Activated CD4-positive, alpha-beta T cell treated with anti-CD3 and anti-CD28 coated beads for 1 hour (primary cell): ENCODE measurements around the gene RAB3D.

Experiments
- DNase-seq: peaks from one replicate; pipeline ENCODE4 v3.0.0-alpha.2; 2020

Gene RAB3D

DNA sequence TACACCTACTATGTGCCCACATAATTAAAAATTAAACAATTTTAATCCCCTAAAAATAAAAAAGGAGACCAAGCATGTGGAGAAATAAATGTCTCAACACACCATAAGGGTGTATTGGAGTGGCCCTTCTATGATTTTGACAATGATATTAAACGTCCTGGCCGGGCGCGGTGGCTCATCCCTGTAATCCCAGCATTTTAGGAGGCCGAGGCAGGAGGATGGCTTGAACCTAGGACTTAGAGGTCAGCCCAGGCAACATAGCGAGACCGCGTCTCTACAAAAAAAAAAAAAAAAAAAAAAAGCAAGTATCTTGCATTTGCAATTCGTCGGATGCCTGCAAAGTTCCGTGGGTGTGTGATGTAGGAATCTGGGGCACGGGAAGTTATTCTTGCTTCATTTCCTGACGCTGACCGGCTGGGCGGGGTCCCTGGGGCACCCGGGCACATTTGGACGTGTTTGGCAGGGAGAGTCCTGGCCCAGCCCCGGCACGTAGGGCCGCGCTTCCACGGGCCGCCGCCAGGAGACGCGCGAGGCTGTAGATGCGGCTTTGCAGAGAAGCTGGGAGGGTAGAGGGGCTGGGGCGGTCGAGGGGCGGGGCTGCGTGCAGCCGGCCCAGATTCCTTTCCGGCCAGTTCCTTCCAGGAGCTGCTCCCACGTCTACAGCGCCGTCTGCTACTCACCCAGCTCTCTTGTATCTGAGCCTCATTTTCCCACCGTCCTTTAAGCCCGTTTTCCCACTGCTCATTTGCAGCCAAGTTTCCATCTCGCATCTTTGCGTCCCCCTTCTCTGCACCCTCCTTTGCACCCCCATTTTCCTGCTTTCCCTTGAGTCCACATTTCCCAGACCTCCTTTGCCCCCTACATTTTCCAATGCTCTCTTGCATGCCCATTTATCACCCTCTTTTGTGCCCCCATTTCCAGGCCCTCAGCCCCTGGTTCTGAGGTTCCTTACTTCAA is 45.7 kb downstream of the RAB3D start:
- peak; percentile 69 for DNase-seq

GRCh38 chr19:11291991-11292390 is 47.5 kb downstream of the RAB3D start:
- no peak for DNase-seq

DNA sequence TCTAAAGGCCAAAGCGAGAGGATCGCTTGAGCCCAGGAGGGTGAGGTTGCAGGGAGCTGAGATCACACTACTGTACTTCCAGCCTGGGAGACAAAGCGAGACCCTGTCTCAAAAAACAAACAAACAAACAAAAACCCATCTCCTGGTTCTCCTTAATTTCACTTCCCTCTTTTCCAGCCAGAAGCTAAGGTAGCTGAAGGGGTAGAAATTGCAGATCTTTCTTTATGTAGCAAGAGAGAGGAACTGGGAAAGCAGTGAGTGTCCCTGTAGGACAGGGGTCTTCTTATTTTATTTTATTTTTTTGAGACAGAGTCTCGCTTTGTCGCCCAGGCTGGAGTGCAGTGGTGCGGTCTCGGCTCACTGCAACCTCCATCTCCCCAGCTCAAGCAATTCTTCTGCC is 48.0 kb downstream of the RAB3D start:
- no peak for DNase-seq

GRCh38 chr19:11290256-11290655 is 49.2 kb downstream of the RAB3D start:
- DNase-seq, result no peak

DNA sequence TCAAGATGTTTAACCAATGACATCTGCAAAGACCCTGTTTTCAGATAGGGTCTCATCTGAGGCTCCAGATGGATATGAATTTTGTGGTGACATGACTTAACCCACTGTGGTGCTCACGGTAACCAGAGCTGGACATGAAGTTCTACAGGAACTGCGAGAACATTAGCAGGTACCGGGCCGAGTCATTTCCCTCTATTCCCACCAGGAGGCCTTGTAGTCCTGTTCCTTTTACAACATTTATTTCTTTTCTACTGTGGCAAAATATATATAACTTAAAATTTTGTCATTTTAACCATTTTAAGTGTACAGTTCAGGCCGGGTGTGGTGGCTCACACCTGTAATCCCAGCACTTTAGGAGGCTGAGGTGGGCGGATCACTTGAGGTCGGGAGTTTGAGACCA is 51.1 kb downstream of the RAB3D start:
- no peak for DNase-seq

- DNase-seq, result no peak
Observed at GRCh38 chr19:11286312-11286974, 53.0 kb downstream of the RAB3D start.

DNA sequence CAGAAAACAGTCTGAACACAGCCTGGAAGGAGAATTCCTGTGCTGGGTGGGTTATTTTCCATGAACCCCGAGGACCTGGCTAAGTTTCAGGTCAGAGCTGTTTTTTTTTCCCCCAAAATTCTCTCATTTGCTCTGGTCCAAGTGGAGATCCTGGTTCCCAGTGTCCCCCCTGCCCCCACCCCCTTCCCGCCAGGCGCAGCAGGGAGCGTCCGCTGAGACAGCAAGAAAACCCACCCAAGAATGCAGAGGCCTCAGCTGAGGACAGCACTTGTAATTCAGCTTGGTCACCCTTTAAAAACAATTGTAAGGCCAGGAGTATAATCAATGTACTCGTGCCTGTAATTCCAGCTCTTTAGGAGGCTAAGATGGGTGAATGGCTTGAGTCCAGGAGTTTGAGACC is 54.9 kb downstream of the RAB3D start:
- no peak for DNase-seq

DNA sequence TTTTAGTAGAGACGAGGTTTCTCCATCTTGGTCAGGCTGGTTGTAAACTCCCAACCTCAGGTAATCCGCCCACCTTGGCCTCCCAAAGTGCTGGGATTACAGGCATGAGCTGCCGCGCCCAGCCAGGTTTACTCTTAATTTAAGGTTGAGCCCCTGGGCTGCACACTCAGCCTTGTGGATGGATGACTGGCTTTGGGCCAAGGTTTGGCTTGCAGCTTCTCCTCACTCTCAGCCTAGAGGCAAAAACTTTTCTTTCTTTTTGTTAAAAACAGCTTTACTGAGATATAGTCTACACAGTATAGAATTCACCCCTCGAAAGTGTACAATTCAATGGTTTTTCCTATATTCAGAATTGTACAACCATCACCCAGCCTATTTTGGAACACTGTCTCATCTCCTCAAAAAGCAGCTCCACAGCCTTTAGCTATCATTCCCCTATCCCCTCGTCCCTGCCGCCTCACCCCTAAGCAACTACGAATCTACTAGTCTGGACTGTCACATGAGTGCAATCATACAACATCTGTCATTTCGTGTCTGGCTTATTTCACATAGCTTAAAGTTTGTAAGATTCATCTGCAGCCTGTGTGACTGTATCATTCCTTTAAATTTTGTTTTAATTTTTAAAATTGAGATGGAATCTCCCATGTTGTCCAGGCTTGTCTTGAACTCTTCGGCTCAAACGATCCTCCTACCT is 58.0 kb downstream of the RAB3D start:
- no peak for DNase-seq

DNA sequence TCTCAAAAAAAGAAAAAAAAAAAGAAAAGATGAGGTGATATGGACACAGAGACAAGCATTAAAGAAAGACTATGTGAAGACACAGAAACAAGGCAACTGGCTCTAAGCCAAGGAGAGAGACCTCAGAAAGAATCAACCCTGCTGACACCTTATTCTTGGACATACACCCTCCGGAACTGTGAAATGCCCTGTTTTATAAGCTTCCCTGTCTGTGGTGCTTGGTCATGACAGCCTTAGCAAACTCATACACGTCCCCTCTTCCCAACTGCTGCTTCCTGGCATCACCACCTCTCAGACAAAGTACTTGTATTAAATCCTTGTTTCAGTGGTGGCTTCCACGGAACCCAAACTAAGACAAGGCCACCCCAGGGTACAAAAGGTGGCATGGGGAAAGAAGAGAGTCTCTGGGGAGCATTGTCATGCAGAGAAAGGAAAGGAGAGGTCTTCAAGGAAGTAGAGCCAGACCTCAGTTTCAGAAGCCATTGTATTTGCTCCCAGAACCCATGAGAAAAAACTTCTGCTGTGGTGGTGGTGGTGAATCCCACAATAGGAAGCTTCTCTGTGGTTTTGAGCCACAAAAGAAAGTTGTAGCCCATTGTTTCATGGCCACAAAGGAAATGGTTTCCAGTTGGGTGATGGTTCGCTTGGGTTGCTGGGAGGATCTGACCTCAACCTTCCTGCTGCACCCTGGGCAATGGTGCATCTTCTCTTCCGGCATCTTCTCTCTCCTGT is 59.8 kb downstream of the RAB3D start:
- DNase-seq, result no peak

DNA sequence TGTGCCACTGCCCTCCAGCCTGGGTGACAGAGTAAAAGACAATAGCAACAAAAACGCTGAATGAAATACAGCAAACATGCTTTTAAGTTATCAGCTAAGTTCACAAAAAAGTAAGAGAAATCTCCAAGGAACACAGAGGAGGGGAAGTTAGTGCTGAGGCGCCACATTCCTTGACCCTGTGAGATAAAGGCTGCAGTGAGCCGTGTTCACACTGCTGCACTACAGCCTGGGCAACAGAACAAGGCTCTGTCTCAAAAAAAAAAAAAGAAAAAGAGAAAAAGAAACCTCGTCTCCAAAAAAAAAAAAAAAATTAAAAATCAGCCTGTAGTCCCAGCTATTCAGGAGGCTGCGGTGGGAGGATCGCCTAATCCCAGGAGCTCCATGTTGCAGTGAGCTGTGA is 60.8 kb downstream of the RAB3D start:
- no peak for DNase-seq

DNA sequence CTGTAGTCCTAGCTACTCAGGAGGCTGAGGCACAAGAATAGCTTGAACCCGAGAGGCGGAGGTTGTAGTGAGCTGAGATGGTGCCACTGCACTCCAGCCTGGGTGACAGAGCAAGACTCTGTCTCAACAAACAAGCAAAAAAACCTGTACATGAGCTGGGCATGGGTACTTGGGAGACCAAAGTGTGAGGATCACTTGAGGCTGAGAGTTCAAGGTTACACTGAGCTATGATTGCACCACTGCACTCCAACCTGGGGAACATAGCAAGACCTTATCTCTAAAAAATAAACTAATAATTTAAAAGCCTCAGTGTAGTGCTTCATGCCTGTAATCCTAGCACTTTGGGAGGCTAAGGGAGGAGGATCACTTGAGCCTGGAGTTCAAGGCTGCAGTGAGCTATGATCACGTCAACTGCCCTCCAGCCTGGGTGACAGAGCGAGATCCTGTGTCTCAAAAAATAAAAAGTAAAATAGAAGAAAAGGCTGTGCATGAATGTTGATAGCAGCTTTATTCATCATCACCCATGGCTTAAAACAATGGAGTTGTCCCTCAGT is 64.8 kb downstream of the RAB3D start:
- DNase-seq, result no peak

GRCh38 chr19:11273989-11274388 is 65.5 kb downstream of the RAB3D start:
- no peak for DNase-seq

- no peak for DNase-seq
Observed at GRCh38 chr19:11273296-11273695, 66.2 kb downstream of the RAB3D start.
